Gastroesophageal sphincter (tissue), 4 donors: ENCODE measurements around the gene PHEX. TPM values are rescaled to one million over a fixed set of nuclear protein-coding genes. Genes with fewer than 3 reads are reported as not detected.

Experiments used
- ATAC-seq: fragments of 150-250 bp; one replicate; pipeline ENCODE4 v1.9.1; 2016; ENCODE audit warnings: mild to moderate bottlenecking, moderate library complexity
- H3K27ac ChIP-seq, 4 donors: fragments of 200-600 bp; sonication (generic) in 3 of 4; 1 replicate in 3 of 4; 2 replicates in 1 of 4; pipeline ENCODE4 v1.5.1; 2016 to 2019
- H3K27me3 ChIP-seq: fragments of 200-600 bp; sonication (generic); one replicate; pipeline ENCODE4 v1.5.1; 2019
- H3K36me3 ChIP-seq, 2 donors: fragments of 200-600 bp; sonication (generic); one replicate each; pipeline ENCODE4 v1.5.1; 2019; ENCODE audit warnings: control low read depth in 1 of 2
- H3K4me1 ChIP-seq, 3 donors: fragments of 200-600 bp; sonication (generic); 1 replicate in 2 of 3; 2 replicates in 1 of 3; pipeline ENCODE4 v1.5.1; 2016 to 2019; ENCODE audit warnings: control low read depth in 2 of 3
- H3K4me3 ChIP-seq, 2 donors: fragments of 200-600 bp; sonication (generic); one replicate each; pipeline ENCODE4 v1.5.1; 2019; ENCODE audit warnings: mild to moderate bottlenecking in 1 of 2, moderate library complexity in 1 of 2
- H3K9me3 ChIP-seq, 3 donors: fragments of 200-600 bp; sonication (generic); one replicate each; pipeline ENCODE4 v1.5.1; 2017 to 2019; ENCODE audit warnings: control low read depth in 2 of 3
- CTCF ChIP-seq, 4 experiments: fragments of 200-600 bp in 2 of 4; fragments of 450-650 bp in 2 of 4; sonication (generic) in 1 of 4; IDR thresholded peaks; one replicate each; pipeline ENCODE4 v1.5.1; 2017 to 2019; ENCODE audit warnings: antibody characterized with exemption in 4 of 4, mild to moderate bottlenecking in 2 of 4, moderate library complexity in 2 of 4
- EP300 ChIP-seq: sonication (generic); formaldehyde crosslinking; IDR thresholded peaks from one replicate; pipeline ENCODE4 v1.6.1; 2017; ENCODE audit warnings: antibody characterized with exemption, mild to moderate bottlenecking
- POLR2A ChIP-seq, 2 donors: fragments of 450-650 bp; IDR thresholded peaks; one replicate each; pipeline ENCODE4 v1.6.1; 2017; ENCODE audit warnings: antibody characterized with exemption in 2 of 2, mild to moderate bottlenecking in 2 of 2, moderate library complexity in 1 of 2
- POLR2AphosphoS5 ChIP-seq: sonication (generic); formaldehyde crosslinking; IDR thresholded peaks from one replicate; pipeline ENCODE4 v1.6.1; 2017; ENCODE audit warnings: antibody characterized with exemption
- WGBS, 2 donors: methylation state at CpG; one replicate each; pipeline ENCODE4 v1.1.5; 2018; ENCODE audit warnings: low coverage in 1 of 2; 5-methylcytosine and 5-hydroxymethylcytosine counted together
- total RNA-seq, 4 donors: library from RNA; depleted of rRNA; stranded (reverse); fragments of >200 nt; gene quantifications; one replicate each; pipeline ENCODE4 v1.1.0, GENCODE V29; 2016

Gene PHEX
- total RNA-seq, 4 donors from 2014 or later = 0.40 to 1.1 (median 0.67) TPM

GRCh38 chrX:22078117-22078516 lies 46.0 kb downstream of the PHEX start:
- H3K4me3 ChIP-seq = no peak overlapping the region
- H3K9me3 ChIP-seq = no peaks in the 10 kb centered on the region
- no peaks in the 10 kb centered on the region for H3K36me3 ChIP-seq
- H3K27me3 ChIP-seq = no peaks in the 10 kb centered on the region
- no peak for ATAC-seq
- no peak overlapping the region for H3K27ac ChIP-seq
- no peaks in the 10 kb centered on the region for H3K4me1 ChIP-seq
- TF ChIP-seq POLR2A (IDR thresholded peaks at IDR 0.05) (no peak), EP300 (no peak), POLR2AphosphoS5 (no peak), CTCF (IDR thresholded peaks at IDR 0.05) (no peak)
- 68 to 78% methylated on average over 1 to 2 of the region's 2 CpGs for WGBS, 2 donors

- Histone ChIP-seq H3K4me1 (no peaks in the 10 kb centered on the region), H3K9me3 (no peaks in the 10 kb centered on the region), H3K27me3 (no peaks in the 10 kb centered on the region), H3K36me3 (no peaks in the 10 kb centered on the region), H3K27ac (no peak overlapping the region), H3K4me3 (no peak overlapping the region)
- WGBS, 2 donors = 33 to 35% methylated on average over 5 of the region's 7 CpGs
- TF ChIP-seq CTCF (IDR thresholded peaks at IDR 0.05) = peak; percentile 13 to 56 (median 17)
- TF ChIP-seq EP300 = no peak
- ATAC-seq = no peak
These were observed 49.5 kb downstream of the PHEX start for GRCh38 chrX:22081475-22082092.

GRCh38 chrX:22086003-22086402 lies 53.9 kb downstream of the PHEX start:
- Histone ChIP-seq H3K9me3 (no peaks in the 10 kb centered on the region), H3K27me3 (no peaks in the 10 kb centered on the region), H3K4me3 (no peak overlapping the region), H3K36me3 (no peaks in the 10 kb centered on the region), H3K27ac (peak overlapping the region in 1 of 4 donors; percentile 41), H3K4me1 (no peaks in the 10 kb centered on the region)
- TF ChIP-seq CTCF (IDR thresholded peaks at IDR 0.05) = no peak
- TF ChIP-seq POLR2AphosphoS5 = no peak
- TF ChIP-seq POLR2A (IDR thresholded peaks at IDR 0.05) = no peak
- no peak for TF ChIP-seq EP300
- 90% methylated on average over 3 of the region's 4 CpGs; no CpG with 5 or more reads in 1 of the 2 donors for WGBS, 2 donors
- no peak for ATAC-seq

- Histone ChIP-seq H3K27me3 (no peaks in the 10 kb centered on the region), H3K4me1 (no peaks in the 10 kb centered on the region), H3K36me3 (no peaks in the 10 kb centered on the region), H3K4me3 (no peak overlapping the region), H3K9me3 (no peaks in the 10 kb centered on the region), H3K27ac (peak overlapping the region in 1 of 4 donors; percentile 16)
- TF ChIP-seq EP300 (no peak), CTCF (IDR thresholded peaks at IDR 0.05) (no peak), POLR2AphosphoS5 (no peak), POLR2A (IDR thresholded peaks at IDR 0.05) (no peak)
- 19 to 34% methylated on average over 3 of the region's 3 CpGs for WGBS, 2 donors
- ATAC-seq = peak; percentile 58
These were observed 55.0 kb downstream of the PHEX start for GRCh38 chrX:22087011-22087557.

DNA sequence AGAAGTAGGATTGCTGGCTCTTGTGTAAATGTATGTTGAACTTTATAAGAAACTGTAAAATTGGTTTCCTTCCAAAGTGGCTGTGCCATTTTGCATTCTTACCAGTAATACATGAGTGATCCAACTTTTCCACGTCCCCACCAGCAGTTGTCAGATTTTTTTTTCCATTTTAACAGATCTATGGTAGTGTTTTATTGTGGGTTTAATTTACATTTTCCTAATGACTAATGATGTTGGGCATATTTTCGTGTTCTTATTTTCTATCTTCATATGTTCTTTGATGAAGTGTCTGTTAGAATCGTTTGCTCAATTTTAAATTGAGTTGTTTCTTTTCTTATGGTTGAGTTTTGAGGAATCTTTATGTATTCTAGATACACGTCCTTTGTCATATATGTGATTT lies 56.2 kb downstream of the PHEX start:
- no peaks in the 10 kb centered on the region for H3K9me3 ChIP-seq
- ATAC-seq = no peak
- 60 to 94% methylated on average over 3 to 4 of the region's 4 CpGs for WGBS, 2 donors
- no peaks in the 10 kb centered on the region for H3K36me3 ChIP-seq
- no peak overlapping the region for H3K4me3 ChIP-seq
- no peak for TF ChIP-seq POLR2A (IDR thresholded peaks at IDR 0.05)
- no peak for TF ChIP-seq POLR2AphosphoS5
- no peak for TF ChIP-seq CTCF (IDR thresholded peaks at IDR 0.05)
- no peak for TF ChIP-seq EP300
- H3K27ac ChIP-seq = no peak overlapping the region
- peaks cover 0 to 3% (median 0%) of the 10 kb centered on the region in 3 donors for H3K4me1 ChIP-seq
- no peaks in the 10 kb centered on the region for H3K27me3 ChIP-seq
